Measurements from ENCODE around the gene DYNLRB2. TPM values are rescaled to one million over a fixed set of nuclear protein-coding genes. Genes with fewer than 3 reads are reported as not detected.
A peak's percentile ranks its signal among the peaks of the same experiment; 100 is the strongest.

The DYNLRB2 gene
- total and polyA plus RNA-seq, 10 of the 15 experiments (the other 5 are each of a cell fraction or from before 2014, with no cell fraction given): 0.21 to 1.2 (median 0.40) TPM; not detected in 5

- TF ChIP-seq JUND (IDR thresholded peaks at IDR 0.05; ENCODE audit: low read depth, low read length) (no peak), SPI1 (IDR thresholded peaks at IDR 0.05; ENCODE audit: borderline replicate concordance, insufficient read depth, low read depth, low read length) (no peak), YY1 (IDR thresholded peaks at IDR 0.05; ENCODE audit: low read depth, low read length) (0 out of 2 replicates have a peak, but pooled peaks have one; percentile 35), CHD4 (IDR thresholded peaks at IDR 0.05) (no peak), BMI1 (IDR thresholded peaks at IDR 0.05; ENCODE audit: borderline replicate concordance) (no peak), FOXM1 (IDR thresholded peaks at IDR 0.05; ENCODE audit: low read depth, low read length) (peak; percentile 93; the same call in 1 of the 2 replicates), ZNF217 (IDR thresholded peaks at IDR 0.05) (no peak), SP1 (IDR thresholded peaks at IDR 0.05; ENCODE audit: low read depth, low read length) (no peak), BCL11A (IDR thresholded peaks at IDR 0.05; ENCODE audit: low read depth, low read length) (no peak; the same call in 1 of the 2 replicates), RUNX3 (IDR thresholded peaks at IDR 0.05; ENCODE audit: low read length) (peak; percentile 96), BCL3 (IDR thresholded peaks at IDR 0.05; ENCODE audit: borderline replicate concordance, insufficient read depth, low read depth, low read length, poor library complexity, severe bottlenecking) (peak; percentile 31), NRF1 (conservative IDR thresholded peaks at IDR 0.05; ENCODE audit: low read depth, low read length) (no peak), BHLHE40 (IDR thresholded peaks at IDR 0.05; ENCODE audit: borderline replicate concordance in 1 of 2, low read depth in 2 of 2, low read length in 1 of 2) (no peak), NFXL1 (IDR thresholded peaks at IDR 0.05; ENCODE audit: borderline replicate concordance) (no peak), IRF4 (IDR thresholded peaks at IDR 0.05; ENCODE audit: low read depth, low read length) (peak; percentile 46; the same call in 1 of the 2 replicates), KAT2A (conservative IDR thresholded peaks at IDR 0.05; ENCODE audit: control insufficient read depth, low read depth, low read length) (no peak), HDAC6 (IDR thresholded peaks at IDR 0.05; ENCODE audit: unreplicated experiment) (no peak), CHD2 (IDR thresholded peaks at IDR 0.05; ENCODE audit: borderline replicate concordance, low read depth, low read length) (no peak), NKRF (conservative IDR thresholded peaks at IDR 0.05) (no peak), TARDBP (IDR thresholded peaks at IDR 0.05; ENCODE audit: borderline replicate concordance) (no peak), MEF2B (IDR thresholded peaks at IDR 0.05; ENCODE audit: partially characterized antibody, poor library complexity, severe bottlenecking) (no peak), EZH2 (IDR thresholded peaks at IDR 0.05; ENCODE audit: borderline replicate concordance, control insufficient read depth, low read depth, low read length) (no peak), TCF7 (IDR thresholded peaks at IDR 0.05; ENCODE audit: borderline replicate concordance) (0 out of 2 replicates have a peak, but pooled peaks have one; percentile 40), ATF2 (IDR thresholded peaks at IDR 0.05; ENCODE audit: low read length) (peak; percentile 66; the same call in 1 of the 2 replicates), ATF7 (IDR thresholded peaks at IDR 0.05; ENCODE audit: low read depth) (no peak), ZNF207 (IDR thresholded peaks at IDR 0.05; ENCODE audit: borderline replicate concordance) (no peak)
Observed at GRCh38 chr16:80585764-80586163, 45.0 kb downstream of the DYNLRB2 start (continued).
